Stromal cell of bone marrow (primary cell): ENCODE data around the gene ATP1B2.

ENCODE experiments used
- DNase-seq: peaks from one replicate; pipeline ENCODE4 v3.0.0-alpha.2; 2012; ENCODE audit warnings: low read depth

ATP1B2 gene

GRCh38 chr17:7685533-7686221 is 35.0 kb downstream of the ATP1B2 start:
- peak; percentile 93 for DNase-seq

- DNase-seq: no peak
Observed at GRCh38 chr17:7686222-7687071, 35.7 kb downstream of the ATP1B2 start.

- DNase-seq: peak; percentile 86
Observed at GRCh38 chr17:7687072-7687907, 36.6 kb downstream of the ATP1B2 start, which contains the start of gene TP53. TP53 (minus strand) TSS chr17:7687490; CDS start chr17:7676594, 10,896 bp downstream.

GRCh38 chr17:7687908-7688807 is 37.4 kb downstream of the ATP1B2 start, which contains the start of gene WRAP53:
WRAP53 (plus strand) TSS chr17:7688477; CDS start chr17:7688649, 172 bp downstream.
- DNase-seq: peak; percentile 99

GRCh38 chr17:7688808-7689316 is 38.1 kb downstream of the ATP1B2 start:
- DNase-seq: no peak

- no peak for DNase-seq
Observed at GRCh38 chr17:7695586-7695985, 44.9 kb downstream of the ATP1B2 start.

- DNase-seq: no peak
Observed at GRCh38 chr17:7697828-7698588, 47.3 kb downstream of the ATP1B2 start.

- no peak for DNase-seq
Observed at GRCh38 chr17:7700510-7700909, 49.8 kb downstream of the ATP1B2 start.

- DNase-seq: no peak
Observed at GRCh38 chr17:7701681-7702080, 51.0 kb downstream of the ATP1B2 start.

- DNase-seq: no peak
Observed at GRCh38 chr17:7702776-7703175, 52.0 kb downstream of the ATP1B2 start.

GRCh38 chr17:7703584-7704479 is 53.1 kb downstream of the ATP1B2 start:
- DNase-seq: no peak

GRCh38 chr17:7704601-7705268 is 54.0 kb downstream of the ATP1B2 start, which contains the start of gene EFNB3:
EFNB3 (plus strand) TSS chr17:7705202; CDS start chr17:7705599, 397 bp downstream.
- DNase-seq: no peak

GRCh38 chr17:7705269-7706255 is 54.8 kb downstream of the ATP1B2 start:
- no peak for DNase-seq

GRCh38 chr17:7706631-7707354 is 56.1 kb downstream of the ATP1B2 start:
- no peak for DNase-seq
